Epithelial cell of esophagus (primary cell): Measurements from ENCODE around the gene LEFTY1.

Experiments
- DNase-seq: peaks from one replicate; pipeline ENCODE4 v3.0.0; 2010; ENCODE audit warnings: low read depth
- H3K4me3 ChIP-seq: 2 replicates; pipeline ENCODE4 v1.5.1; 2011; ENCODE audit warnings: mild to moderate bottlenecking, low read length, control low read depth
- TF ChIP-seq, protein P1 (sequence below): IDR thresholded peaks from 2 replicates; pipeline ENCODE4 v1.5.1; 2011; ENCODE audit warnings: low read depth, mild to moderate bottlenecking, low read length, control low read depth, inconsistent platforms; ENCODE audit not compliant: insufficient read depth; ENCODE audit errors: missing control alignments

LEFTY1 gene

DNA sequence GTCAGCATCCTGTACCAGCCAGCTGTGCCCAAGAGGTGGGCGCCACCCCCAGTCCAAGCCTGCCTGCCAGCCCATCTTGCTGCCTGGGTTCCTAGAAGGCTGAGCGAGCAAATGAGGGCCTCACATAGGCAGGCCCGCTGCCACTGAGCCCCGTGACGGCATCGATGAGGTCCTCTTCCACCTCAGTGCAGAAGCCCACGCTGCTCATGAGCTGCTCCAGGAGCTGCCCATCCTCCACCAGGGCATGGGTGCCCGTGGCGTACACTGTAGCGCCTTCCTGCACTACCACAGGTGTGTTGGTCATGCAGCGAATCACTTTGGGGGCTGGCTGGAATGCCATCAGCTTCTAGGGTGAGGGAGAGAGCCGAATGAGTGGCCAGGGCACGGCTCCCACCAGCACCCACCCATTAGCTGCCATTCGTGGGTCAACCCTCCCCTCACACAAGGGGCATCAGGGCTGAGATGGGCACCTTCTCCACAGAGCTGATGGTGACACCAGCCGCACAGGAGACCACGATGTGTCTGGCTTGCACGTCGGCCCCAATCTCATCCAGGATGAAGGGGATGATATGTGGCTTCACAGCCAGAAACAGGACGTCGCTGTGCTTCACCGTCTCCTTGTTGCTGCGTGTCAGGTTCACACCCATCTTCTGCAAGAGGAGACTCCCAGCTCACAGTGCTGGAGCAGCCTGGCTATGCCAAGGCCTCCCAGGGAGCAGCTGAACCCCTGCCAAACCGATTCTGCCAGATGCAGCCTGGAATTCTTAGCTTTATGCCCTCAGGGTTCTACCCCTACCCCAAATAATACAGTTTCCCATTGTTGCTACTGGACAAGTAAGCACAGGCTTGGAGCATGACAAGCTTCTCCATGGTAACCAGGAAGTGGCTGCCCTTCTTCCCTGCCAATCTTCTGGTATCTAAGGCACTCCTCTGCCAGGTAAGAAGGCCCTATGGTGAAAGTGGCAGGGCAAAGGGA lies 33.1 kb upstream of the LEFTY1 start:
- DNase-seq, result peak; percentile 97
- TF ChIP-seq, protein P1, sequence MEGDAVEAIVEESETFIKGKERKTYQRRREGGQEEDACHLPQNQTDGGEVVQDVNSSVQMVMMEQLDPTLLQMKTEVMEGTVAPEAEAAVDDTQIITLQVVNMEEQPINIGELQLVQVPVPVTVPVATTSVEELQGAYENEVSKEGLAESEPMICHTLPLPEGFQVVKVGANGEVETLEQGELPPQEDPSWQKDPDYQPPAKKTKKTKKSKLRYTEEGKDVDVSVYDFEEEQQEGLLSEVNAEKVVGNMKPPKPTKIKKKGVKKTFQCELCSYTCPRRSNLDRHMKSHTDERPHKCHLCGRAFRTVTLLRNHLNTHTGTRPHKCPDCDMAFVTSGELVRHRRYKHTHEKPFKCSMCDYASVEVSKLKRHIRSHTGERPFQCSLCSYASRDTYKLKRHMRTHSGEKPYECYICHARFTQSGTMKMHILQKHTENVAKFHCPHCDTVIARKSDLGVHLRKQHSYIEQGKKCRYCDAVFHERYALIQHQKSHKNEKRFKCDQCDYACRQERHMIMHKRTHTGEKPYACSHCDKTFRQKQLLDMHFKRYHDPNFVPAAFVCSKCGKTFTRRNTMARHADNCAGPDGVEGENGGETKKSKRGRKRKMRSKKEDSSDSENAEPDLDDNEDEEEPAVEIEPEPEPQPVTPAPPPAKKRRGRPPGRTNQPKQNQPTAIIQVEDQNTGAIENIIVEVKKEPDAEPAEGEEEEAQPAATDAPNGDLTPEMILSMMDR, result no peak
- no peak overlapping the region for H3K4me3 ChIP-seq

DNA sequence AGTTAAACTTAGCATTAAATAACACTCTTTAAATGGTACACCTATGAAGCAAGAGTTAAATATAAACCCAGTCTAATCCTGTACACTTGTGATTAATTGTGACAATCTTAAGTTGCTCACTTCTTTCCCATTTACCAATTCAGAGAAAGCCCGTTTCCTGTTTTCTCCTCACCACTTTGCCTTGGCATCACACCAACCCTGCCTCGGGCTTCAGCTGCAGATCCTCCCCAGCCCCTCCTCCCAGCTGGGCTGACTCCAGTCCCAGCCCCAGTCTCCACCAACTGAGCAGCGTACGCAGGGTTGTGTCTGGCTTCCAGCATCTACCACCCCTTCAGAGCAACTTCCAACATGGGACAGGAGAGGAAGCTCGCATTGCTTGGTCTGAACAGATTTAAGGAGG lies 31.0 kb upstream of the LEFTY1 start:
- DNase-seq, result peak; percentile 94
- H3K4me3 ChIP-seq, result no peak overlapping the region
- TF ChIP-seq, protein P1, result no peak

DNA sequence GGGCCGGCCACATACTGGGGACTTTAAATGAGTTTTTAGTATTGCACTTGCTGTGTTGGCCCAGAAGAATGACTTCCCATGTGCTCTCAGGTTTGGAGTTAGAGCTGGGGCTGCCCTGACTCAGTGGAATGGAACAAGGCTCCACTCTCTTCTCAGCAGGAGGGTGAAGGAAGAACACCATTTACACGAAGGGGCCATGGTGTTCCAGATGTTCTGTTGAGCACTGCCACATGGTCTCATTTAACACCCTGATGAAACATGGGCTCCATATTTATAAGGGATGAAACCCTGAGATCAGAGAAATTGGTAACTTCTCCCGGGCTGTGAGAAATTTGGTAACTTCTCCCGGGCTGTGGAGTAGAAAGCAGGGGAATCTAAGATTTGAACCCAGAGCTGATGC lies 29.3 kb upstream of the LEFTY1 start:
- no peak overlapping the region for H3K4me3 ChIP-seq
- DNase-seq, result no peak
- TF ChIP-seq, protein P1, result no peak

DNA sequence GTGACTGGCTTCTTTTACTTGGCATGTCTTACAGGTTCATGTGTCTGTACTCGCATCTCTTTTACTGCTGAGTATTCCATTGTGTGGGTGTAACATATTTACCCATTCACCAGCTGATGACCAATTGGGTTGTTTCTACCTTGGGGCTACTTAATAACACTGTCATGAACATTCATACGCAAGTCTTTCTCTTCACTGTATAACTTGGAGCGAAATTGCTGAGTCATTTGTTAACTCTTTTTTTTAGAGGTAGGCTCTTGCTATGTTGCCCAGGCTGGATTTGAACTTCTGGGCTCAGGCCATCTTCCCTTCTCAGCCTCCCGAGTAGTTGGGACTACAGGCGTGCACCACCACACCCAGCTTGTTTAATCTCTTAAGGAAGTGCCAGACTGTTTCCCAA lies 28.6 kb upstream of the LEFTY1 start:
- DNase-seq, result peak; percentile 98
- TF ChIP-seq, protein P1, result no peak
- no peak overlapping the region for H3K4me3 ChIP-seq

DNA sequence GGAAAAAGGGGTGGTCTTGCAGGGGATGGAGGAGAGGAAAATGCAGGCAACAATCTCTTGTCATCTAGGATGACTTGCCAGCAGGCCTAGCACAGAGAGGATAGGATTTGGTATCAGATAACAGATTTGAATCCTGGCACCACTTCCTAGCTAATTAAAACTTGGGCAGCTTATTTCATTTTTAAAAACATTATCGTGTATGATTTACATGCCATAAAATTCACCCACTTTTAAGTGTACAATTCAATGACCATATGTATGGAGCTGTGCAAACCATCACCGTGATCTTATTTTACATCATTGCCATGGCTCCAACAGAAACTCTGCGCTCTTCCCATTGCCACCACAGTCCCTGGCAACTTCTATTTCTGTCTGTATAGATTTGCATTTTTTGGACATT lies 28.2 kb upstream of the LEFTY1 start:
- TF ChIP-seq, protein P1, result no peak
- no peak for DNase-seq
- H3K4me3 ChIP-seq, result no peak overlapping the region

DNA sequence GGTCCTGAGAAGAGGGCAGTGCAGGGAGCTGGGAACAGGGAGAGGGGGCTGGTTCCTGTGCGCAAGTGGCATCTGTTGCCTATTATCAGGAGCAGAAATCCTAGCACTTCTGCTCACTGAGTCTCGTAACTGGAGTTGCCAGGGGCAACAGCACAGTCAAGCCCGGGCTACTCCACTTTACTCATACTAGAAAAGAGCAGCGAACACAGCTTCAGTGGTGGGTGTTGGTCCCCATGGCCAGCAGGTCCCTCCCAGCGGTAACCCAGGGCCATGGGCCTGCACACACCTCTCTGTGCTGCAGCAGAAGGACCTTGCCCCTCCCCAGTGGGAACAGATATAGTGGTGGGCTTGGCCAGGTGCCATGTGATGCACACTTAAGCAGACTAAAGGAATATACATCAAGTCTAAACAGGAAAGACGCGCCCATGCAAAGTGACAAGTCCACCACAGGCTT lies 26.6 kb upstream of the LEFTY1 start:
- no peak overlapping the region for H3K4me3 ChIP-seq
- TF ChIP-seq, protein P1, result no peak
- DNase-seq, result peak; percentile 73

DNA sequence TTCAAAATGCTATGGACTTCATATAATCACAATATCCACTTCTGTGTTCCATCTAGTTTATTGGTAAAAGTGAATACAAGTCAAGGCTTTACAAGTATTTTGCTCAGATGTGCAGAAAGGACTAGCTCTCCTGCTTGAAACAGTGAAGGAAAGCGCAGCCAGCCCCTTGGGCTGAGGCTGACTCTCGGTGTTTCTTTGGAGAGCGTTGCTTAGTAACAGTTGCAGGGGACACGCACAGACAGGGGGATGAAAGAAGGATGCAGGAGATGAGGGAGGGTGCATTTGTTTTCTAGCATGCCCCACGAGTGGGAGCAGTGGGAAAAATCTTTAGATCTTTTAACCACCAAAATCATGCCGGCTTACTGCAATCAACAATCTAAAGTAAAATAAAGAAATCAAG lies 26.0 kb upstream of the LEFTY1 start:
- DNase-seq, result no peak
- TF ChIP-seq, protein P1, result no peak
- no peak overlapping the region for H3K4me3 ChIP-seq
